Fibroblast of the aortic adventitia (primary cell): ENCODE results near the gene STXBP1. TPM values are rescaled to one million over a fixed set of nuclear protein-coding genes. Genes with fewer than 3 reads are reported as not detected.
A peak's percentile ranks its signal among the peaks of the same experiment; 100 is the strongest.

Experiments
- DNase-seq: peaks from one replicate; pipeline ENCODE4 v3.0.0-alpha.2; 2010; ENCODE audit warnings: low read depth
- H3K4me3 ChIP-seq: 2 replicates; pipeline ENCODE4 v1.5.1; 2011; ENCODE audit warnings: low read depth, mild to moderate bottlenecking, control low read depth, low read length, moderate library complexity
- total RNA-seq: library from RNA; depleted of rRNA; stranded (reverse); fragments of >200 nt; gene quantifications from 2 replicates; pipeline ENCODE4 v1.2.3, GENCODE V29; 2012; ENCODE audit warnings: low replicate concordance
- TF ChIP-seq, protein P1 (sequence below): IDR thresholded peaks from 2 replicates; pipeline ENCODE4 v1.5.1; 2011; ENCODE audit warnings: mild to moderate bottlenecking, low read length, control low read depth, inconsistent platforms; ENCODE audit not compliant: insufficient read depth

The STXBP1 gene
- total RNA-seq, 1 donor = 25.5 TPM

DNA sequence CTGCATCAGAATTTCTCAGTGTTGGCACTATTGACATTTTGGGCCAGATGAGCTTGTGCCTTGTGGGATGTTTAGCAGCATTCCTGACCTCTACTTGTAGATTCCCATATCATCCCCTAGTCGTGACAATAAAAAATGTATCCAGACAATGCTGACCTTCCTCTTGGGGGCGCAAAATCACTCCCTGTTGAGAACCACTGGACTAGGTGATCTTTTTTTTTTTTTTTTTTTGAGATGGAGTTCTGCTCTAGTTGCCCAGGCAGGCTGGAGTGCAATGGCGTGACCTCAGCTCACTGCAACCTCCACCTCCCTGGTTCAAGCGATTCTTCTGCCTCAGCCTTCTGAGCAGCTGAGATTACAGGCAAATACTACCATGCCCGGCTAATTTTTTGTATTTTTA, 22.6 kb downstream of the STXBP1 start:
- TF ChIP-seq, protein P1, sequence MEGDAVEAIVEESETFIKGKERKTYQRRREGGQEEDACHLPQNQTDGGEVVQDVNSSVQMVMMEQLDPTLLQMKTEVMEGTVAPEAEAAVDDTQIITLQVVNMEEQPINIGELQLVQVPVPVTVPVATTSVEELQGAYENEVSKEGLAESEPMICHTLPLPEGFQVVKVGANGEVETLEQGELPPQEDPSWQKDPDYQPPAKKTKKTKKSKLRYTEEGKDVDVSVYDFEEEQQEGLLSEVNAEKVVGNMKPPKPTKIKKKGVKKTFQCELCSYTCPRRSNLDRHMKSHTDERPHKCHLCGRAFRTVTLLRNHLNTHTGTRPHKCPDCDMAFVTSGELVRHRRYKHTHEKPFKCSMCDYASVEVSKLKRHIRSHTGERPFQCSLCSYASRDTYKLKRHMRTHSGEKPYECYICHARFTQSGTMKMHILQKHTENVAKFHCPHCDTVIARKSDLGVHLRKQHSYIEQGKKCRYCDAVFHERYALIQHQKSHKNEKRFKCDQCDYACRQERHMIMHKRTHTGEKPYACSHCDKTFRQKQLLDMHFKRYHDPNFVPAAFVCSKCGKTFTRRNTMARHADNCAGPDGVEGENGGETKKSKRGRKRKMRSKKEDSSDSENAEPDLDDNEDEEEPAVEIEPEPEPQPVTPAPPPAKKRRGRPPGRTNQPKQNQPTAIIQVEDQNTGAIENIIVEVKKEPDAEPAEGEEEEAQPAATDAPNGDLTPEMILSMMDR = no peak
- no peak overlapping the region for H3K4me3 ChIP-seq
- DNase-seq = no peak

DNA sequence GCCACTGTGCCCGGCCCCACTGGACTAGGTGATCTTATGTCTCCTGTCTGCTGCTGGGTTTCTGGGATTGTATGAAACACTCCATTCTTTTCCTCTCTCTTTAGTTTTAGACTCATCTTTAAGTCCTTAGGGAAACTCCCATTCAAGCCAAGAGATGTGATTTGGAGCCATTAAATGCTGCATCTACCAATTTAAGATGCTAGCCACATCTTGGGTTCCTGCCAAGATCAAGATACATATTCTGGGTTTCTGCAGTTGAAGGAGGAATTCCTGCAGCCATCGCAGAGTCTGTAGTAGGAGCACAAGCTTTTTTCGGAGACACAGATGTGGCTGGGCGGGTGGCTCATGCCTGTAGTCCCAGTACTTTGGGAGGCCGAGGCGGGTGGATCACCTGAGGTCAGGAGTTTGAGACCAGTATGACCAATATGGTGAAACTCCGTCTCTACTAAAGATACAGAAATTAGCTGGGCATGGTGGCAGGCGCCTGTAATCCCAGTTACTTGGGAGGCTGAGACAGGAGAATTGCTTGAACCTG, 23.2 kb downstream of the STXBP1 start:
- no peak overlapping the region for H3K4me3 ChIP-seq
- DNase-seq = no peak
- TF ChIP-seq, protein P1 = no peak

DNA sequence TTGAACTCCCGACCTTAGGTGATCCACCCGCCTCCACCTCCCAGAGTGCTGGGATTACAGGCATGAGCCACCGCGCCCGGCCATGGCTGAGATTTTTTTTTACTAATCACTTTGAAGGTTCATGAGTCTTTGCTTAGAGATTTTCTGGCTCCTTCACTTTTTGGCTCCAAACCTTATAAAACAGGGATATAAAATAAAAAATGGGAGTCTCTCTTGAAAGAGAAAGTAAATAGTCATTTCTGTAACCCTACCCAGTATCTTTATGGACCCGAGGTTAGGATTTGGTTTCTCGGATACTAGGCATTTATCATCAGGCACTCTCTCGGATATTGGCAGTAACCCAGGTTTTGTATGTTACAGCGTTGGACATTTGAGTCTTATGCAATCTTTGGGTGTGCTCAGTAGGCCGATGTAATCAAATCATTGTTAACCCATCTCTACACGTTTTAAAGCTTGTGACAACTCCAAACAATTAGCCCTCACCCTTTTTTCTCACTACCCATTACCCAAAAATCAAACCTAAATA, 25.3 kb downstream of the STXBP1 start:
- peak overlapping the region; percentile 37 for H3K4me3 ChIP-seq
- TF ChIP-seq, protein P1 = no peak

DNA sequence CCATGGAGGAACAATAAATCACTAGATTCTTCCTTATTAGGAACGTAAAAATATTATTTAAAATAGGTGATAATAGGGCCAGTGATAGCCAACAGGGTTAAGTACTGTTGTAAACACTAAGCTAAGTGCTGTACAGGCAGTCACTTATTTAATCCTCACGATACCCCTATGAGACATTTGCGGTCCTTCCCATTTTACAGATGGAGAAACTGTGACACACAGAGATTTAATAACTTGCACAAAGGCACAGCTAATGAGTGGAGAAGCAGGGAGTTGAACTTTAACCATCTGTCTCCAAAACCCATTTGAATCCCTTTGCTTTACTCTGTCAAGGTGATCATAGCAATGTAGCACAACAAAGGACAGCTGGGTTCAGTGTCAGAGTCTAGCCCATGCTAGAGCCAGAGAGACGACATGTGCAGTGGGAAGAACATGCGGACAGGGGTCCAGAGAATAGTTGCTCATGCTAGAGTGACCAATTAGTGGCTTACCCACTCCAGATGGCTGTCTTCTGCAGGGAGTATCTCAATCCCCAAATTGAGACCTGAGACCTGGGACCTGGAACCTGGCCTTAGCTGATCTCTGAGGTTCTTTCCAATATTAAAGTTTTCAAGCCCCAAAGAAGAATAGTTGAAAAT, 28.9 kb downstream of the STXBP1 start:
- TF ChIP-seq, protein P1 = no peak
- H3K4me3 ChIP-seq = no peak overlapping the region
- no peak for DNase-seq

More for the DNA sequence above, 25.3 kb downstream of the STXBP1 start:
- DNase-seq = peak; percentile 98

DNA sequence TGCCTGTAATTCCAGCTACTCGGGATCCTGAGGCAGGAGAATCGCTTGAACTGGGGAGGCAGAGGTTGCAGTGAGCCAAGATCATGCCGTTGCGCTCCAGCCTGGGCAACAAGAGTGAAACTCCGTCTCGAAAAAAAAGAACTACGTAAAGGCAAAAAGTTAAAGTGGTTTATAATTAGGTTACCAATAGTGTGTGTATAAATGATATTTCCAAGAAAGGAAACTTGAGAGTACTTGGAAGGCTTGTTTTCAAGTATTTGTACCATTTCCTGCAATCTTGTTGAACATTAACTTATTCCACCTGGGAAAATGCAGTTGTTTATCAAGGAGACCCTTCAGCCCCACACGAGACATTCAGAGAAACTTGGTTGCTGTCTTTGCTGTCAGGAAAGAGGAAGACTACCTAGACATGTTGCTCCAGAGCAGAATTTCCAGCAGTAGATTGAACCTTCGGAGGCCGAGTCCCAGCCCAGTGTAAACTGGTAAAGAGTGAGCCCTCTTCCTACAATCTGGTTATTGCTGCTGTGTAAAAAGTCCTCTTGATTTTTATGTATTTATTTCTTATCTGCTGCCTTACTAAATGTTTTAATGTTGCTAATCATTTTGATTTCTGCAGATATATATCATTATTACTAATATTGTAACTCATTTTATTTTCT, 30.1 kb downstream of the STXBP1 start:
- no peak for DNase-seq
- peak overlapping the region; percentile 16 for H3K4me3 ChIP-seq
- TF ChIP-seq, protein P1 = no peak

DNA sequence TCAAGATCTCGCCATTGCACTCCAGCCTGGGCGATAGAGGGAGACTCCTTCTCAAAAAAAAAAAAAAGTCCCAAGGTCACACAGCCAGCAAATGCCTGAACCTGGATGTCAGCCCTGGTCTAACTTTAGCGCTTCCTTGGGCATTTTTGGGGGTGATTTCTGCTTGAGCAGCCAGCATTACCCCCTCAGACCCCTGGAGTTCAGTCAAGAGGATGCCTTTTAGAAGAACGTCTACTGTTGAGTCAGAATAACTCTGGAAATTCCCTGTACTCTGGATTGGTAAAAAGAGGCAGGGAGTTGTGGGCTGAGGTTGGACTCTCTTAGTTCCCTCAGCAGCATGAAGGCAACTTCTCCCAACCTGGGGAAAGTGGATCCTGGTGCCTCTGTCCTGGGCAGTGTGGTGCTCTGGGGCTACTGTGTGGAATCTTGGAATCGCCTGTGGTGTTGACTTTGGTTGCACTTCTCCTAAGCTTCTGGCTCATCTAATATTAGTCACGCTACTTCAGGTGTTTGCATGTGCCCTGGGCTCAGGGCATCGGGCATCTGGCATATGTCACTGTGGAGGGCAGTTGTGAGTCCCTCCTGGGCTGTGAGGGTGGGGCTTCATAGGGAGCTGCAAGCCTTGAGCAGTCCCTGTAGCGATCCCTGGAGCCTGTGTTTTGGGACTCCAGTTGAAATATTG, 32.2 kb downstream of the STXBP1 start:
- DNase-seq = no peak

More for the DNA sequence above, 32.2 kb downstream of the STXBP1 start:
- no peak overlapping the region for H3K4me3 ChIP-seq
- TF ChIP-seq, protein P1 = no peak
